K562 (cell line): ENCODE measurements around the gene RPL9. TPM values are rescaled to one million over a fixed set of nuclear protein-coding genes. Genes with fewer than 3 reads are reported as not detected.

Source experiments
- C11orf30 ChIP-seq: fragments of 450-650 bp; IDR thresholded peaks from 2 replicates; pipeline ENCODE4 v1.6.1; 2016; ENCODE audit warnings: low read depth, mild to moderate bottlenecking
- CHD2 ChIP-seq: IDR thresholded peaks from 2 replicates; pipeline ENCODE4 v1.6.1; 2011; ENCODE audit warnings: low read depth, low read length
- FOXJ2 ChIP-seq: fragments of 200-800 bp; sonication (Bioruptor generic); IDR thresholded peaks from 2 replicates; pipeline ENCODE4 v1.6.1; 2016; ENCODE audit warnings: missing genetic modification characterization, missing compliant biosample characterization
- ILK ChIP-seq: fragments of 450-650 bp; IDR thresholded peaks from 2 replicates; pipeline ENCODE4 v1.6.1; 2016; ENCODE audit warnings: missing genetic modification characterization, low read depth, mild to moderate bottlenecking, missing compliant biosample characterization, moderate library complexity, borderline replicate concordance
- RBM39 ChIP-seq: fragments of 200-400 bp; formaldehyde crosslinking; optimal IDR thresholded peaks from 2 replicates; pipeline ENCODE3; 2018; ENCODE audit warnings: low read depth, low read length
- RCOR1 ChIP-seq, 2 experiments: IDR thresholded peaks; 2 replicates each; pipeline ENCODE4 v1.6.1; 2012; ENCODE audit warnings: low read depth in 2 of 2, low read length in 2 of 2, borderline replicate concordance in 1 of 2, improper control_type of control experiment in 1 of 2
- SPI1 ChIP-seq: IDR thresholded peaks from 2 replicates; pipeline ENCODE4 v1.6.1; 2011; ENCODE audit warnings: low read depth, low read length, control low read depth, borderline replicate concordance
- TCF3 ChIP-seq: sonication (generic); formaldehyde crosslinking; IDR thresholded peaks from 2 replicates; pipeline ENCODE4 v1.4.0; 2020; ENCODE audit warnings: mild to moderate bottlenecking, missing genetic modification reagents
- ZNF586 ChIP-seq: fragments of 450-650 bp; formaldehyde crosslinking; conservative IDR thresholded peaks from 2 replicates; pipeline ENCODE4 v1.4.0; 2020; ENCODE audit warnings: mild to moderate bottlenecking, moderate library complexity
- polyA plus RNA-seq, 8 experiments: library from polyadenylated mRNA; depleted of rRNA in 4 of 8; stranded (reverse) in 5 of 8; unstranded in 3 of 8; fragments of >200 nt; fragmentation: Nextera tagmentation in 2 of 8; fragmentation: Illumina TruSeq in 1 of 8; extraction: Ambion mirVana in 2 of 8; extraction: Trizol in 1 of 8; gene quantifications; 2 replicates each; pipeline versions ENCODE4 v1.2.1 to v1.2.3, GENCODE V29; 2011 to 2014; ENCODE audit warnings: inconsistent platforms in 1 of 8, missing spikeins in 1 of 8
- total RNA-seq, 7 experiments: library from RNA; depleted of rRNA in 6 of 7; stranded (reverse); fragments of >200 nt in 6 of 7; fragmentation: Illumina TruSeq in 2 of 7; extraction: Trizol in 2 of 7; gene quantifications; 2 replicates each; pipeline versions ENCODE4 v1.2.1 to v1.2.3, GENCODE V29; 2011 to 2021; ENCODE audit warnings: low replicate concordance in 1 of 7
- TF ChIP-seq, protein P1 (sequence below): sonication (generic); formaldehyde crosslinking; IDR thresholded peaks from 2 replicates; pipeline ENCODE4 v1.8.0; 2023; ENCODE audit warnings: mild to moderate bottlenecking, missing genetic modification reagents
- TF ChIP-seq, protein P2 (sequence below): sonication (generic); formaldehyde crosslinking; IDR thresholded peaks from 2 replicates; pipeline ENCODE4 v1.8.0; 2022; ENCODE audit warnings: mild to moderate bottlenecking, missing genetic modification reagents
- TF ChIP-seq, protein P3 (sequence below), 2 experiments: fragments of 150-350 bp in 1 of 2; IDR thresholded peaks; 2 replicates each; pipeline ENCODE4 v1.6.1; 2012 to 2016; ENCODE audit warnings: low read depth in 2 of 2, low read length in 2 of 2, mild to moderate bottlenecking in 1 of 2, moderate library complexity in 1 of 2
- TF ChIP-seq, protein P4 (sequence below), 2 experiments: fragments of 450-650 bp in 1 of 2; sonication (generic) in 1 of 2; formaldehyde crosslinking in 1 of 2; IDR thresholded peaks in 1 of 2; conservative IDR thresholded peaks in 1 of 2; 2 replicates each; pipeline versions ENCODE4 v1.6.1 to v1.8.1; 2016 to 2023; ENCODE audit warnings: mild to moderate bottlenecking in 2 of 2, moderate library complexity in 2 of 2, inconsistent platforms in 1 of 2, missing genetic modification reagents in 1 of 2

The RPL9 gene
- total and polyA plus RNA-seq, 9 of the 15 experiments (the other 6 are each of a cell fraction or from before 2014, with no cell fraction given) = 1,925 to 5,178 (median 3,033) TPM

GRCh38 chr4:39464886-39465501 is 6.3 kb upstream of the RPL9 start (continued):
- TF ChIP-seq, protein P1, sequence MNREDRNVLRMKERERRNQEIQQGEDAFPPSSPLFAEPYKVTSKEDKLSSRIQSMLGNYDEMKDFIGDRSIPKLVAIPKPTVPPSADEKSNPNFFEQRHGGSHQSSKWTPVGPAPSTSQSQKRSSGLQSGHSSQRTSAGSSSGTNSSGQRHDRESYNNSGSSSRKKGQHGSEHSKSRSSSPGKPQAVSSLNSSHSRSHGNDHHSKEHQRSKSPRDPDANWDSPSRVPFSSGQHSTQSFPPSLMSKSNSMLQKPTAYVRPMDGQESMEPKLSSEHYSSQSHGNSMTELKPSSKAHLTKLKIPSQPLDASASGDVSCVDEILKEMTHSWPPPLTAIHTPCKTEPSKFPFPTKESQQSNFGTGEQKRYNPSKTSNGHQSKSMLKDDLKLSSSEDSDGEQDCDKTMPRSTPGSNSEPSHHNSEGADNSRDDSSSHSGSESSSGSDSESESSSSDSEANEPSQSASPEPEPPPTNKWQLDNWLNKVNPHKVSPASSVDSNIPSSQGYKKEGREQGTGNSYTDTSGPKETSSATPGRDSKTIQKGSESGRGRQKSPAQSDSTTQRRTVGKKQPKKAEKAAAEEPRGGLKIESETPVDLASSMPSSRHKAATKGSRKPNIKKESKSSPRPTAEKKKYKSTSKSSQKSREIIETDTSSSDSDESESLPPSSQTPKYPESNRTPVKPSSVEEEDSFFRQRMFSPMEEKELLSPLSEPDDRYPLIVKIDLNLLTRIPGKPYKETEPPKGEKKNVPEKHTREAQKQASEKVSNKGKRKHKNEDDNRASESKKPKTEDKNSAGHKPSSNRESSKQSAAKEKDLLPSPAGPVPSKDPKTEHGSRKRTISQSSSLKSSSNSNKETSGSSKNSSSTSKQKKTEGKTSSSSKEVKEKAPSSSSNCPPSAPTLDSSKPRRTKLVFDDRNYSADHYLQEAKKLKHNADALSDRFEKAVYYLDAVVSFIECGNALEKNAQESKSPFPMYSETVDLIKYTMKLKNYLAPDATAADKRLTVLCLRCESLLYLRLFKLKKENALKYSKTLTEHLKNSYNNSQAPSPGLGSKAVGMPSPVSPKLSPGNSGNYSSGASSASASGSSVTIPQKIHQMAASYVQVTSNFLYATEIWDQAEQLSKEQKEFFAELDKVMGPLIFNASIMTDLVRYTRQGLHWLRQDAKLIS (CRISPR knock-in tag) = no peak
- TF ChIP-seq, protein P2, sequence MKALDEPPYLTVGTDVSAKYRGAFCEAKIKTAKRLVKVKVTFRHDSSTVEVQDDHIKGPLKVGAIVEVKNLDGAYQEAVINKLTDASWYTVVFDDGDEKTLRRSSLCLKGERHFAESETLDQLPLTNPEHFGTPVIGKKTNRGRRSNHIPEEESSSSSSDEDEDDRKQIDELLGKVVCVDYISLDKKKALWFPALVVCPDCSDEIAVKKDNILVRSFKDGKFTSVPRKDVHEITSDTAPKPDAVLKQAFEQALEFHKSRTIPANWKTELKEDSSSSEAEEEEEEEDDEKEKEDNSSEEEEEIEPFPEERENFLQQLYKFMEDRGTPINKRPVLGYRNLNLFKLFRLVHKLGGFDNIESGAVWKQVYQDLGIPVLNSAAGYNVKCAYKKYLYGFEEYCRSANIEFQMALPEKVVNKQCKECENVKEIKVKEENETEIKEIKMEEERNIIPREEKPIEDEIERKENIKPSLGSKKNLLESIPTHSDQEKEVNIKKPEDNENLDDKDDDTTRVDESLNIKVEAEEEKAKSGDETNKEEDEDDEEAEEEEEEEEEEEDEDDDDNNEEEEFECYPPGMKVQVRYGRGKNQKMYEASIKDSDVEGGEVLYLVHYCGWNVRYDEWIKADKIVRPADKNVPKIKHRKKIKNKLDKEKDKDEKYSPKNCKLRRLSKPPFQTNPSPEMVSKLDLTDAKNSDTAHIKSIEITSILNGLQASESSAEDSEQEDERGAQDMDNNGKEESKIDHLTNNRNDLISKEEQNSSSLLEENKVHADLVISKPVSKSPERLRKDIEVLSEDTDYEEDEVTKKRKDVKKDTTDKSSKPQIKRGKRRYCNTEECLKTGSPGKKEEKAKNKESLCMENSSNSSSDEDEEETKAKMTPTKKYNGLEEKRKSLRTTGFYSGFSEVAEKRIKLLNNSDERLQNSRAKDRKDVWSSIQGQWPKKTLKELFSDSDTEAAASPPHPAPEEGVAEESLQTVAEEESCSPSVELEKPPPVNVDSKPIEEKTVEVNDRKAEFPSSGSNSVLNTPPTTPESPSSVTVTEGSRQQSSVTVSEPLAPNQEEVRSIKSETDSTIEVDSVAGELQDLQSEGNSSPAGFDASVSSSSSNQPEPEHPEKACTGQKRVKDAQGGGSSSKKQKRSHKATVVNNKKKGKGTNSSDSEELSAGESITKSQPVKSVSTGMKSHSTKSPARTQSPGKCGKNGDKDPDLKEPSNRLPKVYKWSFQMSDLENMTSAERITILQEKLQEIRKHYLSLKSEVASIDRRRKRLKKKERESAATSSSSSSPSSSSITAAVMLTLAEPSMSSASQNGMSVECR (CRISPR knock-in tag) = no peak
- TF ChIP-seq, protein P3, sequence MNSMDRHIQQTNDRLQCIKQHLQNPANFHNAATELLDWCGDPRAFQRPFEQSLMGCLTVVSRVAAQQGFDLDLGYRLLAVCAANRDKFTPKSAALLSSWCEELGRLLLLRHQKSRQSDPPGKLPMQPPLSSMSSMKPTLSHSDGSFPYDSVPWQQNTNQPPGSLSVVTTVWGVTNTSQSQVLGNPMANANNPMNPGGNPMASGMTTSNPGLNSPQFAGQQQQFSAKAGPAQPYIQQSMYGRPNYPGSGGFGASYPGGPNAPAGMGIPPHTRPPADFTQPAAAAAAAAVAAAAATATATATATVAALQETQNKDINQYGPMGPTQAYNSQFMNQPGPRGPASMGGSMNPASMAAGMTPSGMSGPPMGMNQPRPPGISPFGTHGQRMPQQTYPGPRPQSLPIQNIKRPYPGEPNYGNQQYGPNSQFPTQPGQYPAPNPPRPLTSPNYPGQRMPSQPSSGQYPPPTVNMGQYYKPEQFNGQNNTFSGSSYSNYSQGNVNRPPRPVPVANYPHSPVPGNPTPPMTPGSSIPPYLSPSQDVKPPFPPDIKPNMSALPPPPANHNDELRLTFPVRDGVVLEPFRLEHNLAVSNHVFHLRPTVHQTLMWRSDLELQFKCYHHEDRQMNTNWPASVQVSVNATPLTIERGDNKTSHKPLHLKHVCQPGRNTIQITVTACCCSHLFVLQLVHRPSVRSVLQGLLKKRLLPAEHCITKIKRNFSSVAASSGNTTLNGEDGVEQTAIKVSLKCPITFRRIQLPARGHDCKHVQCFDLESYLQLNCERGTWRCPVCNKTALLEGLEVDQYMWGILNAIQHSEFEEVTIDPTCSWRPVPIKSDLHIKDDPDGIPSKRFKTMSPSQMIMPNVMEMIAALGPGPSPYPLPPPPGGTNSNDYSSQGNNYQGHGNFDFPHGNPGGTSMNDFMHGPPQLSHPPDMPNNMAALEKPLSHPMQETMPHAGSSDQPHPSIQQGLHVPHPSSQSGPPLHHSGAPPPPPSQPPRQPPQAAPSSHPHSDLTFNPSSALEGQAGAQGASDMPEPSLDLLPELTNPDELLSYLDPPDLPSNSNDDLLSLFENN (IDR thresholded peaks at IDR 0.05; ENCODE audit: low read depth in 2 of 2, low read length in 2 of 2) = no peak
- TF ChIP-seq RBM39 (no peak), RCOR1 (IDR thresholded peaks at IDR 0.05; ENCODE audit: borderline replicate concordance in 1 of 2, low read depth in 2 of 2, low read length in 2 of 2) (peak in 1 of 2 experiments; percentile 44; a peak in 1 of 4 replicates), ZNF586 (no peak), ILK (tag) (no peak), TCF3 (no peak), CHD2 (no peak), FOXJ2 (tag) (0 out of 2 replicates have a peak, but pooled peaks have one; percentile 21), C11orf30 (peak; percentile 68), SPI1 (no peak)
- TF ChIP-seq, protein P4, sequence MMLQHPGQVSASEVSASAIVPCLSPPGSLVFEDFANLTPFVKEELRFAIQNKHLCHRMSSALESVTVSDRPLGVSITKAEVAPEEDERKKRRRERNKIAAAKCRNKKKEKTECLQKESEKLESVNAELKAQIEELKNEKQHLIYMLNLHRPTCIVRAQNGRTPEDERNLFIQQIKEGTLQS (IDR thresholded peaks at IDR 0.05) = peak; percentile 100
- TF ChIP-seq, protein P4 (CRISPR knock-in tag; conservative IDR thresholded peaks at IDR 0.05) = peak; percentile 72; the same call in 1 of the 2 replicates
